KMS-11 (cell line): ENCODE results near the gene NUP54.

Experiments
- H2AFZ ChIP-seq: fragments of 200-600 bp; sonication (generic); 2 replicates; pipeline ENCODE4 v1.6.1; 2016; ENCODE audit warnings: antibody characterized with exemption, mixed run types, low read depth
- H3K27ac ChIP-seq: fragments of 200-600 bp; sonication (generic); 2 replicates; pipeline ENCODE4 v1.6.1; 2016; ENCODE audit warnings: mild to moderate bottlenecking, mixed run types
- H3K27me3 ChIP-seq: fragments of 200-600 bp; sonication (generic); 2 replicates; pipeline ENCODE4 v1.6.1; 2017; ENCODE audit warnings: mild to moderate bottlenecking, low read depth, mixed run types, moderate library complexity; ENCODE audit not compliant: insufficient read depth
- H3K36me3 ChIP-seq: fragments of 200-600 bp; sonication (generic); 2 replicates; pipeline ENCODE4 v1.6.1; 2017; ENCODE audit warnings: mild to moderate bottlenecking, mixed run types; ENCODE audit not compliant: insufficient read depth
- H3K4me1 ChIP-seq: fragments of 200-600 bp; sonication (generic); 2 replicates; pipeline ENCODE4 v1.6.1; 2016; ENCODE audit warnings: mild to moderate bottlenecking, low read depth, mixed run types; ENCODE audit not compliant: poor library complexity, severe bottlenecking
- H3K4me2 ChIP-seq: fragments of 200-600 bp; sonication (generic); 2 replicates; pipeline ENCODE4 v1.7.0; 2016; ENCODE audit warnings: mild to moderate bottlenecking, mixed run types
- H3K4me3 ChIP-seq: fragments of 200-600 bp; sonication (generic); IDR thresholded peaks from 2 replicates; pipeline ENCODE4 v1.6.1; 2017; ENCODE audit warnings: low read depth, low read length, mixed read lengths; ENCODE audit not compliant: insufficient read depth
- H3K79me2 ChIP-seq: fragments of 200-600 bp; sonication (generic); 2 replicates; pipeline ENCODE4 v1.6.1; 2016; ENCODE audit warnings: low read depth, mixed run types; ENCODE audit not compliant: insufficient read depth
- H3K9ac ChIP-seq: fragments of 200-600 bp; sonication (generic); 2 replicates; pipeline ENCODE4 v1.6.1; 2016; ENCODE audit warnings: mild to moderate bottlenecking, mixed run types
- H4K20me1 ChIP-seq: fragments of 200-600 bp; sonication (generic); 2 replicates; pipeline ENCODE4 v1.6.1; 2016; ENCODE audit warnings: mild to moderate bottlenecking, mixed run types; ENCODE audit not compliant: insufficient read depth
- CTCF ChIP-seq: fragments of 200-600 bp; sonication (generic); conservative IDR thresholded peaks from 2 replicates; pipeline ENCODE4 v1.6.1; 2017; ENCODE audit warnings: low read depth, mild to moderate bottlenecking, antibody characterized with exemption, low read length, moderate library complexity, mixed read lengths

The NUP54 gene, protein sequence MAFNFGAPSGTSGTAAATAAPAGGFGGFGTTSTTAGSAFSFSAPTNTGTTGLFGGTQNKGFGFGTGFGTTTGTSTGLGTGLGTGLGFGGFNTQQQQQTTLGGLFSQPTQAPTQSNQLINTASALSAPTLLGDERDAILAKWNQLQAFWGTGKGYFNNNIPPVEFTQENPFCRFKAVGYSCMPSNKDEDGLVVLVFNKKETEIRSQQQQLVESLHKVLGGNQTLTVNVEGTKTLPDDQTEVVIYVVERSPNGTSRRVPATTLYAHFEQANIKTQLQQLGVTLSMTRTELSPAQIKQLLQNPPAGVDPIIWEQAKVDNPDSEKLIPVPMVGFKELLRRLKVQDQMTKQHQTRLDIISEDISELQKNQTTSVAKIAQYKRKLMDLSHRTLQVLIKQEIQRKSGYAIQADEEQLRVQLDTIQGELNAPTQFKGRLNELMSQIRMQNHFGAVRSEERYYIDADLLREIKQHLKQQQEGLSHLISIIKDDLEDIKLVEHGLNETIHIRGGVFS

GRCh38 chr4:76148142-76148865 is at the start of gene NUP54:
NUP54 (minus strand) TSS chr4:76148397; CDS start chr4:76148374, 23 bp downstream.
- Histone ChIP-seq H2AFZ (peak within 1 kb of the TSS; percentile 76), H3K4me1 (peaks cover 28% of the 10 kb centered on the region), H3K27me3 (no peaks in the 10 kb centered on the region), H3K79me2 (peaks cover 49% of the 10 kb centered on the region), H3K4me3 (peak within 1 kb of the TSS; percentile 89), H3K9ac (peak within 1 kb of the TSS; percentile 91), H3K36me3 (no peaks in the 10 kb centered on the region), H3K27ac (peak within 1 kb of the TSS; percentile 79), H3K4me2 (peak within 1 kb of the TSS; percentile 98), H4K20me1 (peaks cover 9% of the 10 kb centered on the region; the same call in 1 of the 2 replicates)
- no peak for TF ChIP-seq CTCF

DNA sequence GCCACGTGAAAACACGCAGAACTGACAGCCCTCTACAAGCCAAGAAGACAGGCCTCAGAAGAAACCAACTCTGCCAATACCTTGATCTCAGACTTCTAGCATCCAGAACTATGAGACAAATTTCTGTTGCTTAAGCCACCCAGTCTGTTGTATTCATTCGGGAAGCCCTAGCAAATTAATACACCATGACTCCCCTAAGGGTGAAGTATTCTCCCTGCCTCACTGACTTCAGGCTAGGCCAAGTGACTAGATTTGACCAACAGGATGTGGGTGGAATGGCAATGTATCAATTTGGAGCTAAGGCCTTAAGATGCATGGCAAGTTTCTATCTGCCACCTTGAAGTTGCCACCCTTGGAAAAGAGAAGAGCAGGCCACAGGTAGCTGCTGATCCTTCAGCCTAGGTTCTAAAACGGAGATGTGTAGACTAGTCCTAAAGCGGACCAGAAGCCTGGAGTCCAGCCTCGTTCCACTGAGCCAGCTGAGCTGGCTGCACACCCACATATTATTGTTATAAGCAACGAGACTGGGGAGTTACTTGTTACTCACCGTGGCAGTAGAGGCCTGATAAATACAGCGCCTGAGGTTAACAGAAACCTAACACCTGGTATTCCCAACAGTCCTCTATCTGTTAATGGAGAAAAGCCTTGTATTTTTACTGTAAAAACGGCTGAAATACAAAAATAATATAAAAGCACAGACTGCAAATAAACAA is 49.0 kb upstream of the NUP54 start:
- Histone ChIP-seq H3K4me1 (peaks cover 79% of the 10 kb centered on the region), H3K4me2 (peak overlapping the region; percentile 91), H2AFZ (no peak overlapping the region), H3K4me3 (peak overlapping the region; percentile 11), H3K36me3 (peaks cover 7% of the 10 kb centered on the region; the same call in 1 of the 2 replicates), H3K27ac (peak overlapping the region; percentile 95), H3K9ac (peak overlapping the region; percentile 72; the same call in 1 of the 2 replicates), H3K79me2 (peaks cover 63% of the 10 kb centered on the region), H3K27me3 (no peaks in the 10 kb centered on the region), H4K20me1 (no peaks in the 10 kb centered on the region)
- TF ChIP-seq CTCF = no peak

- Histone ChIP-seq H3K27ac (peak overlapping the region; percentile 95), H4K20me1 (no peaks in the 10 kb centered on the region), H3K4me3 (no peak overlapping the region), H3K79me2 (peaks cover 59% of the 10 kb centered on the region), H2AFZ (no peak overlapping the region), H3K27me3 (no peaks in the 10 kb centered on the region), H3K36me3 (peaks cover 7% of the 10 kb centered on the region; the same call in 1 of the 2 replicates), H3K4me2 (peak overlapping the region; percentile 91), H3K9ac (peak overlapping the region; percentile 72; the same call in 1 of the 2 replicates), H3K4me1 (peaks cover 71% of the 10 kb centered on the region)
- no peak for TF ChIP-seq CTCF
Observed at GRCh38 chr4:76196376-76196775, 48.2 kb upstream of the NUP54 start.

DNA sequence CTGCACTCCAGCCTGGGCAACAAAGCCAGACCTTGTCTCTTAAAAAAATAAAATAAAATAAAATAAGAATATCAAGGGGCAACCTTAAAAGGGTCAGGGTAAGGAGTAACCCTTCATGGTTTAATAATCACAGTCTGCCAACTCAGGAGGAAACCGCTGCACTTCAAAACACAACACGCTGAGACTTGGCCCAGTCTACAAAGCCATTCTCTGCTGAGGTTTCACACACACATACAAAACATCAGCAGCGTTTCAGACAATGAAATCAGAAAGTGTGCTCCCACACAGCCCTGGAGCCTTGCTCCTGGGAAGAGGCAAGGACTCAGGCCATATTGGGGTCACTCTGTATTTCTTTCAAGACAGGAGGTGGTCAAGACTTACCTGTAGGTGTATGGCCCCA is 47.1 kb upstream of the NUP54 start:
- H3K79me2 ChIP-seq = peaks cover 63% of the 10 kb centered on the region
- H2AFZ ChIP-seq = no peak overlapping the region
- H3K9ac ChIP-seq = peak overlapping the region; percentile 5; the same call in 1 of the 2 replicates
- no peak overlapping the region for H3K4me3 ChIP-seq
- H3K4me1 ChIP-seq = peaks cover 68% of the 10 kb centered on the region
- no peak for TF ChIP-seq CTCF
- H3K27ac ChIP-seq = peak overlapping the region; percentile 95
- H3K36me3 ChIP-seq = peaks cover 7% of the 10 kb centered on the region; the same call in 1 of the 2 replicates
- H4K20me1 ChIP-seq = no peaks in the 10 kb centered on the region
- no peaks in the 10 kb centered on the region for H3K27me3 ChIP-seq
- peak overlapping the region; percentile 91 for H3K4me2 ChIP-seq
